Fibroblast of villous mesenchyme (primary cell): Measurements from ENCODE around the gene MAFB. TPM values are rescaled to one million over a fixed set of nuclear protein-coding genes. Genes with fewer than 3 reads are reported as not detected.
A peak's percentile ranks its signal among the peaks of the same experiment; 100 is the strongest.

ENCODE experiments used
- DNase-seq: peaks from one replicate; pipeline ENCODE4 v3.0.0-alpha.2; 2010; ENCODE audit warnings: low read depth
- H3K4me3 ChIP-seq: 2 replicates; pipeline ENCODE4 v1.5.1; 2011; ENCODE audit warnings: low read depth, mild to moderate bottlenecking, low read length
- total RNA-seq: library from RNA; depleted of rRNA; stranded (reverse); fragments of >200 nt; gene quantifications from 2 replicates; pipeline ENCODE4 v1.2.3, GENCODE V29; 2012
- TF ChIP-seq, protein P1 (sequence below): IDR thresholded peaks from 2 replicates; pipeline ENCODE4 v1.5.1; 2012; ENCODE audit warnings: low read depth, mild to moderate bottlenecking, low read length; ENCODE audit not compliant: insufficient read depth

Gene MAFB
- total RNA-seq, 1 donor: 0.43 TPM

DNA sequence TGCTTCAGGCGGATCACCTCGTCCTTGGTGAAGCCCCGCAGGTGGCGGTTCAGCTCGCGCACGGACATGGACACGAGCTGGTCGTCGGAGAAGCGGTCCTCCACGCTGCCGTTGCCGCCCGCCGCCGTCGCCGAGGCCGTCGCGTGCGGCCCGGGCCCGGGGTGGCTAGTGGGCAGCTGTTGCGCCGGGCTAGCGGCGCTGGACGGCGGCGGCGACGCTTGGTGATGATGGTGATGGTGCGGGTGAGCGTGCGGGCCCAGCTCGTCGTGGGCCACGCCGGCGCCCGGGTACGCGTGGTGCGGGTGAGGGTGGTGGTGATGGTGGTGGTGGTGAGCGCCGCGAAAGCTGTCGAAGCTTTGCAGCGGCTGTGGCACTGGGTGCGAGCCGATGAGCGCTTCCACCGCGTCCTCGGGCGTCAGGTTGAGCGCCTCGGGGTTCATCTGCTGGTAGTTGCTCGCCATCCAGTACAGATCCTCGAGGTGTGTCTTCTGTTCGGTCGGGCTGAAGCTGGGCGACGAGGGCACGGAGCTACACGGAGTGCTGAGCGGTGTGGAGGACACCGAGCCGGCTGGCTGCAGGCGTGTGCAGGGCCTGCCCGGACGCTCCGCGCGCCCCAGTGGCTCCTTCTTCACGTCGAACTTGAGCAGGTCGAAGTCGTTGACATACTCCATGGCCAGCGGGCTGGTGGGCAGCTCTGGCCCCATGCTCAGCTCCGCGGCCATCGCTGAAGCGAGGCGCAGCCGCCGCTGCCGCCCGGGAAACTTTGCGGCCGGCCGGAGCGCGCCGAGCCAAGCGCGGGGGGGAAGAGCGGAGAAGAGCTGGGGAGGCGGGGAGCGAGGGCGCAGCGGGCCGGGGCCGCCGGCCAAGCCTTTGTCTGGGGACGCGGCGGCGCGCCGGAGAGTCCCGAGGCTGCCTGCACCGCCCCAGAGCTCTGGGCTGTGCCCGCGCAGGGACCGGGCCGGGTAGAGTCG is 622 bp downstream of the MAFB start:
- TF ChIP-seq, protein P1, sequence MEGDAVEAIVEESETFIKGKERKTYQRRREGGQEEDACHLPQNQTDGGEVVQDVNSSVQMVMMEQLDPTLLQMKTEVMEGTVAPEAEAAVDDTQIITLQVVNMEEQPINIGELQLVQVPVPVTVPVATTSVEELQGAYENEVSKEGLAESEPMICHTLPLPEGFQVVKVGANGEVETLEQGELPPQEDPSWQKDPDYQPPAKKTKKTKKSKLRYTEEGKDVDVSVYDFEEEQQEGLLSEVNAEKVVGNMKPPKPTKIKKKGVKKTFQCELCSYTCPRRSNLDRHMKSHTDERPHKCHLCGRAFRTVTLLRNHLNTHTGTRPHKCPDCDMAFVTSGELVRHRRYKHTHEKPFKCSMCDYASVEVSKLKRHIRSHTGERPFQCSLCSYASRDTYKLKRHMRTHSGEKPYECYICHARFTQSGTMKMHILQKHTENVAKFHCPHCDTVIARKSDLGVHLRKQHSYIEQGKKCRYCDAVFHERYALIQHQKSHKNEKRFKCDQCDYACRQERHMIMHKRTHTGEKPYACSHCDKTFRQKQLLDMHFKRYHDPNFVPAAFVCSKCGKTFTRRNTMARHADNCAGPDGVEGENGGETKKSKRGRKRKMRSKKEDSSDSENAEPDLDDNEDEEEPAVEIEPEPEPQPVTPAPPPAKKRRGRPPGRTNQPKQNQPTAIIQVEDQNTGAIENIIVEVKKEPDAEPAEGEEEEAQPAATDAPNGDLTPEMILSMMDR: no peak
- DNase-seq: no peak
- peak overlapping the region; percentile 53 for H3K4me3 ChIP-seq

DNA sequence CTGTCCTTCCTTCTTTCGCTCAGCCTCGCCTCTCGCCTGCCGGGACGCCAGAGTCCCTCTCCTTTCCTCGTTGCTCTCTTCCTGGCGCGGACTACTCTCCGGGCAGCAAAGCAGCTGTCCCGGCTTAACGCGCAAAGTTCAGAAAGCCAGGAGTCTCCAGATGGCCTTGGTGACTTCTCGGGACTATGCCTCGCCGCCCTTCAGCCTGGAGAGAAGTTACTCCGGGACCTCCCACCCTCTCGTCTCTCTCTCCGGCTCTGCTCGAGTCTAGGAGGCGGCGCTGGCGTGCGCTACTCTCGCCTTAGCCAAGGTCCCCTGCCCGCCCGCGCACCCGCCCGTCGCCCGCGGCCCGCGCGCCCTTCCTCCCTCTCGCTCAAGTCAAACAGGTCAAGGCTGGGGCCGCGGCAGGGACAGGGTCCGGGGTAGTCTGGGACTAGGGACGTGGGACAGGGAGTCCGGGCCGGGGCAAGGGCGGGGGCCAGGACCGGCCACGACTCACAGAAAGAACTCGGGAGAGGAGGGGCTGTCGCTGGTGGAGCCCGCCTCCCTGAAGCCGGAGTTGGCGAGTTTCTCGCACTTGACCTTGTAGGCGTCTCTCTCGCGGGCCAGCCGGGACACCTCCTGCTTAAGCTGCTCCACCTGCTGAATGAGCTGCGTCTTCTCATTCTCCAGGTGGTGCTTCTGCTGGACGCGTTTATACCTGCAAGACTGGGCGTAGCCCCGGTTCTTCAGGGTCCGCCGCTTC is 1.5 kb downstream of the MAFB start:
- TF ChIP-seq, protein P1: no peak
- H3K4me3 ChIP-seq: peak overlapping the region; percentile 34
- peak; percentile 12 for DNase-seq

DNA sequence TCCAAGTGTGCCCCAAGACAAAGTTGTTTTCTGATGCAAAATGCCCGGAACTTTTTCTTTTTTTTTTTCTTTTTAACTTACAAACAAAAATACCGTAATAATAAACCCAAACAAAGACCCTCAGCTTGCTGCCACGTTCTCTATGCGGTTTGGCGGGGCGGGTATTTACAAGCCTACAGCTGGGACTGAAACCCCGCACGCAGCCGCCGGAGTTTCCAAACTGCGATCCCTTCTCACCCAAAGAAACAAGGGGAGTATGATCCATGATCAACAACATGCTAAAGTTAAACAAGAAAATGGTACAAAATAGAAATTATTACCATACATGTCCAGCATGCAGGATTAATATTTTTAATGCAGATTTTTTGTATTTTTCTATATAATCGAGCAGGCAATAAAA is 2.1 kb downstream of the MAFB start:
- H3K4me3 ChIP-seq: peak overlapping the region; percentile 34
- TF ChIP-seq, protein P1: no peak
- no peak for DNase-seq

DNA sequence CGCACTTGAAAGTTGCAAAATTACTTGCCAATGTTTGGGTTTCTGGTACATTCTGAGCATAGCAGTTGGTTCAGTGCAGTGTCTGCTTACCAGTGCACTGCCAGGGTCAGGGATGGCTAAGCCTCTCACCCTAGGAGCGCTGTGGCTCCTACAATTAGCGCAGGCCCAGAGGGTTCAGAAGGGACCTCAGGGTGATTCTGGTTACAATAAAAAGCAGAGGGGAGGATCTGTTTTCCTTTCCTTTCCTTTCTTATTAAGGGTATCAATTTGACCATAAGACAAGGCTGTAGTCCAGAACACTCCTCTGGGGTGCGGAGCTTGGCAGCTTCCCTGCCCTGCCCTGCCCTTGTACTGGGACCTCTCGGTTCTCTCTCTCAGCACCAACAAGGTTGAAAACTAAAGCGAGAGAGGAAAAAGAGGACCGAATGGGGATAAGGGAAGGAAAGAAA is 2.6 kb downstream of the MAFB start:
- TF ChIP-seq, protein P1: no peak
- no peak for DNase-seq
- no peak overlapping the region for H3K4me3 ChIP-seq

DNA sequence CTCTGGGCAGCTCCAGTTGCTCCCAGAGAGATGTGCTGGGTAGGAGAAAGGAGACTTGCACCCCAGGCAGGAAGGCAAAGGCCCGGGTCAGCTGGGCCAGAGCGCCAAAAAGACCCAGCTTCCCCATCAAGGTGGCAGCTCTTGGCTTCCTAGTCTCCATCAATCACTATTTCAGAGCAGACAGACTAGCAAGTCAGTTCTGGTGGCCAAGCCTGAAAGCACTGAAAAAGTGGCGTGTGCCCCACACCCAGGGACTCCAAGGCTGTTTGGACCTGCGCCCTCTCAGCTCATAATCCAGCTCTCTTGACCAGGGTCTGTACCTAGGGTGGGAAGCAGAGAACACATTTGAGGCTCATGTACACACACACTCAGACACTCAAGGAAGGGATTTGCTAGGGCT is 3.7 kb downstream of the MAFB start:
- TF ChIP-seq, protein P1: no peak
- no peak for DNase-seq
- no peak overlapping the region for H3K4me3 ChIP-seq

DNA sequence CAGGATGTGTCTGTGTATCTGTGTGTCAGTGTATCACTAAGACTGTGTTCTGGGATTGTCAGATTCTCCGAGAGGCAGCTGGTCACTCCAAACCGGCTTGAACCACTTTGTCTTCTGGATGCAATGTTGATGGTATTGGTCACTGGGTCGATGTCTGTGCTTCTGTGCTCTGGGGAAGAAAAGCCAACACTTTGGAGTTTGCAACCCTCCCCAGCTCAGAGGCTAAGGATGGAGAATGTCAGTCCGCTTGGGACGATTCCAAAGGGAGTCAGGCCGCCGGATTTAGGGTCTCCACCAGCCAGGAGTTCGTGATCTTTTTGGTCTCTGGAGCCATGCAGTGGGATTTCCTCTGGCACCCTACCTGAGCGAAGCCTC is 5.2 kb downstream of the MAFB start:
- DNase-seq: no peak
- TF ChIP-seq, protein P1: no peak
- H3K4me3 ChIP-seq: no peak overlapping the region
